Measurements from ENCODE around the gene BLCAP.

DNA sequence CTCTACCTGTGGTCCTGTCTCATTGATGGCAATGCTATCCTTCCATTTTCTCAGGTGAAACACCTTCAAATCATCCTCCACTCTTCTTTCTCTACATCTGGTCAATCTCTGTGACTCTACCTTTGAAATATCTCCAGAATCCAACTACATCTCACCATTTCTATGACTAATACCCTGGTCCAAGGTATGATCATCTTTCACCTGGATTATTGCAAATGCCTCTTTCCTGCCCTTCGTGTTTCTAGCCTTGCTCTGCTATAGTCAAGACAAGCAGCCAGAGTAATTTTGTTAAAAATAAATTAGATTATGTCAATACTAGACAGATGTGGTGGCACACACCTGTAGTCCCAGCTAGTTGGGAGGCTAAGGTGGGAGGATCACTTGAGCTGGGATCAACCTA, 17.8 kb upstream of the BLCAP start:
- no peak for TF ChIP-seq FOS (IDR thresholded peaks at IDR 0.05; ENCODE audit: low read depth, low read length)
- TF ChIP-seq CTCF (conservative IDR thresholded peaks at IDR 0.05; ENCODE audit: low read depth, low read length), result no peak
- no peak for TF ChIP-seq POLR2A (IDR thresholded peaks at IDR 0.05; ENCODE audit: low read depth, low read length)
